Vagina (tissue), 2 donors: ENCODE measurements around the gene NFYA. TPM values are rescaled to one million over a fixed set of nuclear protein-coding genes. Genes with fewer than 3 reads are reported as not detected.

Experiments used
- DNase-seq, 2 donors: peaks; one replicate each; pipeline ENCODE4 v3.0.0-alpha.2; 2017; ENCODE audit errors: extremely low spot score in 2 of 2
- H3K27ac ChIP-seq: fragments of 200-600 bp; sonication (generic); one replicate; pipeline ENCODE4 v1.5.1; 2019
- H3K27me3 ChIP-seq: fragments of 200-600 bp; sonication (generic); one replicate; pipeline ENCODE4 v1.5.1; 2019
- H3K36me3 ChIP-seq, 2 donors: fragments of 200-600 bp; sonication (generic); one replicate each; pipeline ENCODE4 v1.5.1; 2017 to 2019
- H3K4me1 ChIP-seq: fragments of 200-600 bp; sonication (generic); one replicate; pipeline ENCODE4 v1.5.1; 2019
- H3K4me3 ChIP-seq, 2 donors: fragments of 200-600 bp; sonication (generic); 1 replicate in 1 of 2; 2 replicates in 1 of 2; pipeline ENCODE4 v1.5.1; 2016 to 2019
- H3K9me3 ChIP-seq: fragments of 200-600 bp; sonication (generic); one replicate; pipeline ENCODE4 v1.5.1; 2019
- CTCF ChIP-seq, 3 experiments: fragments of 450-650 bp in 2 of 3; fragments of 200-600 bp in 1 of 3; sonication (generic) in 1 of 3; IDR thresholded peaks; one replicate each; pipeline ENCODE4 v1.5.1; 2017 to 2019; ENCODE audit warnings: antibody characterized with exemption in 3 of 3, mild to moderate bottlenecking in 2 of 3, moderate library complexity in 2 of 3
- POLR2A ChIP-seq, 2 donors: fragments of 450-650 bp; IDR thresholded peaks; one replicate each; pipeline ENCODE4 v1.6.1; 2017; ENCODE audit warnings: antibody characterized with exemption in 2 of 2, mild to moderate bottlenecking in 2 of 2, moderate library complexity in 2 of 2
- POLR2AphosphoS5 ChIP-seq, 2 donors: sonication (generic); formaldehyde crosslinking; IDR thresholded peaks; one replicate each; pipeline ENCODE4 v1.9.0; 2017; ENCODE audit warnings: antibody characterized with exemption in 2 of 2, mild to moderate bottlenecking in 2 of 2, low read depth in 1 of 2; ENCODE audit not compliant: insufficient read depth in 1 of 2
- intact Hi-C: fragments of 100-400 bp; cut with DNase I; formaldehyde crosslinking; loops from one replicate; pipeline ENCODE4 v1.15.1; 2023
- total RNA-seq: library from RNA; depleted of rRNA; stranded (reverse); fragments of >200 nt; gene quantifications from one replicate; pipeline ENCODE4 v1.2.3, GENCODE V29; 2016

Gene NFYA
- 22.8 TPM for total RNA-seq

GRCh38 chr6:41072836-41073202, at the start of gene NFYA:
NFYA (plus strand) TSS chr6:41072974; CDS start chr6:41079090, 6,116 bp downstream.
- intact Hi-C loops = no loop called here
- Histone ChIP-seq H3K4me1 (peaks cover 37% of the 10 kb centered on the region), H3K27me3 (no peaks in the 10 kb centered on the region), H3K4me3 (peak within 1 kb of the TSS; percentile 91 to 96), H3K9me3 (no peaks in the 10 kb centered on the region), H3K27ac (peak within 1 kb of the TSS; percentile 99), H3K36me3 (no peaks in the 10 kb centered on the region)
- no peak for TF ChIP-seq POLR2AphosphoS5 (IDR thresholded peaks at IDR 0.05; ENCODE audit: insufficient read depth in 1 of 2, low read depth in 1 of 2)
- no peak for TF ChIP-seq CTCF (IDR thresholded peaks at IDR 0.05)
- no peak for TF ChIP-seq POLR2A (IDR thresholded peaks at IDR 0.05)
- DNase-seq = peak in 1 of 2 donors; percentile 99

GRCh38 chr6:41023114-41023513, 49.7 kb upstream of the NFYA start:
- peaks cover 10% of the 10 kb centered on the region for H3K4me1 ChIP-seq
- no peak overlapping the region for H3K27ac ChIP-seq
- no peak overlapping the region for H3K4me3 ChIP-seq
- no peaks in the 10 kb centered on the region for H3K9me3 ChIP-seq
- no peaks in the 10 kb centered on the region for H3K36me3 ChIP-seq
- intact Hi-C loops = no loop called here
- no peak for DNase-seq
- TF ChIP-seq CTCF (IDR thresholded peaks at IDR 0.05) (no peak), POLR2A (IDR thresholded peaks at IDR 0.05) (no peak), POLR2AphosphoS5 (IDR thresholded peaks at IDR 0.05; ENCODE audit: insufficient read depth in 1 of 2, low read depth in 1 of 2) (no peak)
- H3K27me3 ChIP-seq = no peaks in the 10 kb centered on the region

- H3K36me3 ChIP-seq = no peaks in the 10 kb centered on the region
- no peak for DNase-seq
- TF ChIP-seq POLR2A (IDR thresholded peaks at IDR 0.05) (no peak), CTCF (IDR thresholded peaks at IDR 0.05) (no peak), POLR2AphosphoS5 (IDR thresholded peaks at IDR 0.05; ENCODE audit: insufficient read depth in 1 of 2, low read depth in 1 of 2) (no peak)
- H3K27ac ChIP-seq = no peak overlapping the region
- peaks cover 16% of the 10 kb centered on the region for H3K4me1 ChIP-seq
- no peaks in the 10 kb centered on the region for H3K27me3 ChIP-seq
- intact Hi-C loops = no loop called here
- H3K9me3 ChIP-seq = no peaks in the 10 kb centered on the region
- no peak overlapping the region for H3K4me3 ChIP-seq
These were observed 46.7 kb upstream of the NFYA start for GRCh38 chr6:41025966-41026530.

GRCh38 chr6:41027241-41027640, 45.5 kb upstream of the NFYA start:
- H3K9me3 ChIP-seq = no peaks in the 10 kb centered on the region
- peaks cover 16% of the 10 kb centered on the region for H3K4me1 ChIP-seq
- peak overlapping the region; percentile 46 to 55 for H3K4me3 ChIP-seq
- no peaks in the 10 kb centered on the region for H3K36me3 ChIP-seq
- H3K27me3 ChIP-seq = no peaks in the 10 kb centered on the region
- no peak for DNase-seq
- intact Hi-C loops = no loop called here
- no peak for TF ChIP-seq CTCF (IDR thresholded peaks at IDR 0.05)
- TF ChIP-seq POLR2AphosphoS5 (IDR thresholded peaks at IDR 0.05; ENCODE audit: insufficient read depth in 1 of 2, low read depth in 1 of 2) = no peak
- no peak for TF ChIP-seq POLR2A (IDR thresholded peaks at IDR 0.05)
- peak overlapping the region; percentile 76 for H3K27ac ChIP-seq

- H3K4me1 ChIP-seq = peaks cover 16% of the 10 kb centered on the region
- H3K4me3 ChIP-seq = peak overlapping the region; percentile 46 to 55
- H3K9me3 ChIP-seq = no peaks in the 10 kb centered on the region
- no peaks in the 10 kb centered on the region for H3K36me3 ChIP-seq
- no peaks in the 10 kb centered on the region for H3K27me3 ChIP-seq
- DNase-seq = no peak
- TF ChIP-seq POLR2AphosphoS5 (IDR thresholded peaks at IDR 0.05; ENCODE audit: insufficient read depth in 1 of 2, low read depth in 1 of 2) (peak in 1 of 2 donors; percentile 13), CTCF (IDR thresholded peaks at IDR 0.05) (peak; percentile 92 to 97 (median 97)), POLR2A (IDR thresholded peaks at IDR 0.05) (no peak)
- peak overlapping the region; percentile 76 for H3K27ac ChIP-seq
- intact Hi-C loops = no loop called here
These were observed 44.8 kb upstream of the NFYA start for GRCh38 chr6:41027799-41028560.
